ENCODE results near the gene PPM1B.

- no peak for TF ChIP-seq EZH2 (IDR thresholded peaks at IDR 0.05; ENCODE audit: insufficient read depth, poor library complexity, severe bottlenecking)
- TF ChIP-seq EZH2phosphoT487 (IDR thresholded peaks at IDR 0.05; ENCODE audit: insufficient read depth, low read depth): no peak
These were observed 29.1 kb downstream of the PPM1B start for GRCh38 chr2:44197816-44198215.

Measured in GM23248 (cell line).